ENCODE data around the gene CARD16.
"Not testable (repeated sequence)": the region's sequence is repeated elsewhere in the genome, so short reads cannot be mapped to it uniquely, and the experiment has no call there.

Gene CARD16

GRCh38 chr11:105049481-105049880 lies 4.3 kb upstream of the CARD16 start:
- no peak for DNase-seq (ENCODE audit: low read depth in 3 of 3)

- no peak for DNase-seq (ENCODE audit: low read depth in 3 of 3)
These were observed 1.9 kb upstream of the CARD16 start for GRCh38 chr11:105046898-105047579.

- no peak for DNase-seq (ENCODE audit: low read depth in 3 of 3)
These were observed 651 bp upstream of the CARD16 start for GRCh38 chr11:105045676-105046296.

GRCh38 chr11:105042178-105042577 lies 3.0 kb downstream of the CARD16 start:
- DNase-seq (ENCODE audit: low read depth in 3 of 3), result no peak

GRCh38 chr11:105040703-105041102 lies 4.4 kb downstream of the CARD16 start:
- no peak for DNase-seq (ENCODE audit: low read depth in 3 of 3)

GRCh38 chr11:105034813-105035620 lies 10.1 kb downstream of the CARD16 start, which contains the start of gene CASP1:
CASP1 (minus strand) TSS chr11:105035144; CDS start chr11:105035113, 31 bp downstream.
- no peak for DNase-seq (ENCODE audit: low read depth in 3 of 3)

GRCh38 chr11:105034388-105034787 lies 10.7 kb downstream of the CARD16 start:
- not testable (repeated sequence) for DNase-seq (ENCODE audit: low read depth in 3 of 3)

GRCh38 chr11:105033781-105034180 lies 11.4 kb downstream of the CARD16 start:
- DNase-seq (ENCODE audit: low read depth in 3 of 3), result no peak

GRCh38 chr11:105033343-105033742 lies 11.8 kb downstream of the CARD16 start:
- DNase-seq (ENCODE audit: low read depth in 3 of 3), result no peak

- DNase-seq (ENCODE audit: low read depth in 3 of 3), result no peak
These were observed 12.6 kb downstream of the CARD16 start for GRCh38 chr11:105032495-105032894.

GRCh38 chr11:105027678-105028077 lies 17.5 kb downstream of the CARD16 start:
- no peak for DNase-seq (ENCODE audit: low read depth in 3 of 3)

GRCh38 chr11:105024394-105024793 lies 20.7 kb downstream of the CARD16 start:
- no peak for DNase-seq (ENCODE audit: low read depth in 3 of 3)

- no peak for DNase-seq (ENCODE audit: low read depth in 3 of 3)
These were observed 22.1 kb downstream of the CARD16 start, which contains the start of gene CASP5 for GRCh38 chr11:105023003-105023402. CASP5 (minus strand) TSS chr11:105023168; CDS start chr11:105023136, 32 bp downstream.

GRCh38 chr11:105022527-105022926 lies 22.6 kb downstream of the CARD16 start:
- no peak for DNase-seq (ENCODE audit: low read depth in 3 of 3)

- no peak for DNase-seq (ENCODE audit: low read depth in 3 of 3)
These were observed 37.7 kb downstream of the CARD16 start for GRCh38 chr11:105007463-105007862.

- DNase-seq (ENCODE audit: low read depth in 3 of 3), result no peak
These were observed 39.7 kb downstream of the CARD16 start for GRCh38 chr11:105005451-105005845.

- no peak for DNase-seq (ENCODE audit: low read depth in 3 of 3)
These were observed 41.1 kb downstream of the CARD16 start for GRCh38 chr11:105004021-105004420.

GRCh38 chr11:105003151-105003550 lies 42.0 kb downstream of the CARD16 start:
- DNase-seq (ENCODE audit: low read depth in 3 of 3), result no peak

- DNase-seq (ENCODE audit: low read depth in 3 of 3), result peak; percentile 21 to 40 (median 35)
These were observed 44.3 kb downstream of the CARD16 start for GRCh38 chr11:105000797-105001196.

GRCh38 chr11:105000167-105000566 lies 45.0 kb downstream of the CARD16 start:
- peak in 1 of 3 donors; percentile 4 for DNase-seq (ENCODE audit: low read depth in 3 of 3)

GRCh38 chr11:104999721-105000120 lies 45.4 kb downstream of the CARD16 start:
- DNase-seq (ENCODE audit: low read depth in 3 of 3), result no peak

GRCh38 chr11:104997288-104997687 lies 47.8 kb downstream of the CARD16 start:
- DNase-seq (ENCODE audit: low read depth in 3 of 3), result no peak
